HG02938 (cell line): ENCODE results near the gene FDX2.

Source experiments
- ATAC-seq: cut with Tn5 transposase; IDR thresholded peaks from one replicate; pipeline ENCODE4 v1.9.1; 2021; ENCODE audit warnings: mild to moderate bottlenecking, moderate library complexity; ENCODE audit not compliant: unreplicated experiment

Gene FDX2

GRCh38 chr19:10299545-10300458 lies 16.0 kb downstream of the FDX2 start:
- no peak for ATAC-seq

DNA sequence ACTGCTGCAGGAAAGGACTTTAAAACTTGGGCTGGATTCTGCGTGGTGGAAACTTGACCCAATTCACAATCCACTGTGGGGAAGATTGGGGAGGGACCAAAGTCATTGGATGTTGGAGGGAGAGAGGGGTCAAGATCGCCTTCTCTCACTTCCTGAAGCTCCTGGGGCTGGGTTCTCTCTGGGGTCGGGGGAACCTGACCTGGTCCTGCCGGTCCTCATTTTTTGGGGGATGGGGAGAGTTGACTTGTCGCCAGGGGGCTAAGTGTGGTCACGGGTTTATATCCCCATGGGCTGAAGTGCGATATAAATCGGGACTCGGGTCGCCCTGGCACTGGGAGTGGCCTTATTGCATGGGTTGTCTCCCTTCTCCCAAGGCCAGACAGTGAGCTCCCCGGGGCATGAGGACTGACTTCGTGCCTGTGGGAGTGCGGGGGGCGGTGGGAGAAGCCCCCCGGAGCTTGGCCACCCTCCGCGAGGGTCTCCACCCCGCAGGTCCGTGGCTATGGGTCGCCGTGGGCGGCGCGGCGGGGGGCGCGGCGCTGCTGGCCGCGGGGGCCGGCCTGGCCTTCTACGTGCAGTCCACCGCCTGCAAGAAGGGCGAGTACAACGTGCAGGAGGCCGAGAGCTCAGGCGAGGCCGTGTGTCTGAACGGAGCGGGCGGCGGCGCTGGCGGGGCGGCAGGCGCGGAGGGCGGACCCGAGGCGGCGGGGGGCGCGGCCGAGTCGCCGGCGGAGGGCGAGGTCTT lies 19.8 kb downstream of the FDX2 start:
- ATAC-seq: no peak

GRCh38 chr19:10295305-10295846 lies 20.4 kb downstream of the FDX2 start:
- no peak for ATAC-seq

- no peak for ATAC-seq
These were observed 21.5 kb downstream of the FDX2 start for GRCh38 chr19:10294368-10294697.

GRCh38 chr19:10293637-10294367 lies 22.0 kb downstream of the FDX2 start:
- ATAC-seq: no peak

DNA sequence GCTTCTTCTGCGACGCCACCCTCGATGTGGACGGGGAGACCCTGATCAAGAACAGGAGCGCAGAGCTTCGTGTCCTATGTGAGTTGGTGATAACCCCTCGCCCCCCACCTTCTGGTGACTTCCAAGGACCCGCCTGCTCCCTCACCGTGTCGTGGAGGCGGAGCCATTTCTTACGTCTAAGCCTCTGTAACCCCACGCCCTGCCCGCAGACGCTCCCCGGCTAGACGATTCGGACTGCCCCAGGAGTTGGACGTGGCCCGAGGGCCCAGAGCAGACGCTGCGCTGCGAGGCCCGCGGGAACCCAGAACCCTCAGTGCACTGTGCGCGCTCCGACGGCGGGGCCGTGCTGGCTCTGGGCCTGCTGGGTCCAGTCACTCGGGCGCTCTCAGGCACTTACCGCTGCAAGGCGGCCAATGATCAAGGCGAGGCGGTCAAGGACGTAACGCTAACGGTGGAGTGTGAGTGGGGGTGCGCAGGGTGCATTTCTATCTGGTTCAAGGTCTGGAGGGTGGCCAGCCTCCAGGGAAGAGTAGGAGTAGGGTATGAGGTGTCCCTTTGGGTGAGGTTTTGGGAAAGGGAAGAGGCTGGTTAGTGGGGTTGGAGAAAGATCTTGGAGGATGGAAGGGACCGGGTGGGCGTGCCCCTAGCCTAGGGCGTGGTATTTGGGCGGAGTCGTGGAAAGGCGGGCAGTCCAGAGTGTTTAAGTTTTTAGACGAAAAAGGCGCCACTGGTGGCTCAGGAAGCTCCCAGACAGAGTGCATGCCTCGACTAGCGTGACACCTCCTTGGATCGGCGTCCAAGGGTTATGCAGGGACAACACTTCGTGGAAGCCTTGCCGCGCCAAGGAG lies 22.8 kb downstream of the FDX2 start:
- no peak for ATAC-seq

- ATAC-seq: peak; percentile 35
These were observed 23.5 kb downstream of the FDX2 start for GRCh38 chr19:10292206-10292788.

GRCh38 chr19:10291554-10292205 lies 24.1 kb downstream of the FDX2 start:
- ATAC-seq: no peak

GRCh38 chr19:10290876-10291553 lies 24.8 kb downstream of the FDX2 start:
- ATAC-seq: no peak

- no peak for ATAC-seq
These were observed 25.4 kb downstream of the FDX2 start for GRCh38 chr19:10290357-10290875.

GRCh38 chr19:10289836-10290356 lies 25.9 kb downstream of the FDX2 start, which contains the start of gene ICAM5:
TSS of gene ICAM5 (plus strand) at chr19:10289952. CDS start at chr19:10290044, 92 bp downstream.
- ATAC-seq: no peak

DNA sequence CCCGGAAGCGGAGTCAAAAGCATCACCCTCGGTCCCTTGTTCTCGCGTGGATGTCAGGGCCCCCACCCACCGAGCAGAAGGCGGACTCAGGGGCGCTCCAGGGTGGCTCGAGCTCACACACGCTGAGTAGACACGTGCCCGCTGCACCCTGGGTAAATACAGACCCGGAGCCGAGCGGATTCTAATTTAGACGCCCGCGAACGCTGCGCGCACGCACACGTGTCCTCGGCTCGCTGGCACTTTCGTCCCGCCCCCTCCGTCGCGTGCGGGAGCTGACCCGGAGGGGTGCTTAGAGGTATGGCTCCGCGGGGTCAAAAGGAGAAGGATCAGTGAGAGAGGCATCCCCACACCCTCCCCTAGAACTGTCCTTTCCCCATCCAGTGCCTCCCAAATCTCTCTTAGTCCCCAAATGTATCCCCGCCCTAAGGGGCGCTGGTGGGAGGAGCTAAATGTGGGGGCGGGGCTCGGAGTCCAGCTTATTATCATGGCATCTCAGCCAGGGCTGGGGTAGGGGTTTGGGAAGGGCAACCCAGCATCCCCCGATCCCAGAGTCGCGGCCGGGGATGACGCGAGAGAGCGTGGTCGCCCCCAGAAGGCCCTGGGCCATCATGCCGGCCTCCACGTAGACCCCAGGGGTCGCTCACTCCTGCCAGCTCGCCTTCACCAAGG lies 26.5 kb downstream of the FDX2 start:
- ATAC-seq: no peak

DNA sequence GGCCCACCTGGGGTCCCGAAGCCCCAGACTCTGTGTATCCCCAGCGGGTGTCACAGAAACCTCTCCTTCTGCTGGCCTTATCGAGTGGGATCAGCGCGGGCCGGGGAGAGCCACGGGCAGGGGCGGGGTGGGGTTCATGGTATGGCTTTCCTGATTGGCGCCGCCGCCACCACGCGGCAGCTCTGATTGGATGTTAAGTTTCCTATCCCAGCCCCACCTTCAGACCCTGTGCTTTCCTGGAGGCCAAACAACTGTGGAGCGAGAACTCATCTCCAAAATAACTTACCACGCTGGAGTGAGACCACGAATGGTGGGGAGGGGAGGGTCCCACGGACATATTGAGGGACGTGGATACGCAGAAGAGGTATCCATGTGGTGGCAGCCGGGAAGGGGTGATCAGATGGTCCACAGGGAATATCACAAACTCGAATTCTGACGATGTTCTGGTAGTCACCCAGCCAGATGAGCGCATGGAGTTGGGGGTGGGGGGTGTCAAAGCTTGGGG lies 27.1 kb downstream of the FDX2 start:
- no peak for ATAC-seq

GRCh38 chr19:10286803-10287737 lies 28.7 kb downstream of the FDX2 start, which contains the start of gene ICAM4:
TSS of gene ICAM4 (plus strand) at chr19:10286955. CDS start at chr19:10287013, 58 bp downstream.
- ATAC-seq: no peak

- no peak for ATAC-seq
These were observed 30.4 kb downstream of the FDX2 start for GRCh38 chr19:10285393-10285792.

DNA sequence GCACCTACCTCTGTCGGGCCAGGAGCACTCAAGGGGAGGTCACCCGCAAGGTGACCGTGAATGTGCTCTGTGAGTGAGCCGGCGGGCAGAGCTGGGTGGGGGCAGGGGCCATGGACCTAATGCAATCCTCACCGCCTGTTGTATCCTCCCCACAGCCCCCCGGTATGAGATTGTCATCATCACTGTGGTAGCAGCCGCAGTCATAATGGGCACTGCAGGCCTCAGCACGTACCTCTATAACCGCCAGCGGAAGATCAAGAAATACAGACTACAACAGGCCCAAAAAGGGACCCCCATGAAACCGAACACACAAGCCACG lies 30.9 kb downstream of the FDX2 start:
- no peak for ATAC-seq
